Muscle of leg (tissue), 11 donors: ENCODE measurements around the gene EGFR. TPM values are rescaled to one million over a fixed set of nuclear protein-coding genes. Genes with fewer than 3 reads are reported as not detected.

Source experiments
- DNase-seq: peaks from one replicate; pipeline ENCODE4 v3.0.0; 2013
- H3K27ac ChIP-seq: one replicate; pipeline ENCODE4 v1.5.1; 2013; ENCODE audit warnings: mild to moderate bottlenecking, low read length, control low read depth
- H3K27me3 ChIP-seq: one replicate; pipeline ENCODE4 v1.6.1; 2013; ENCODE audit warnings: low read length; ENCODE audit not compliant: control insufficient read depth, insufficient read depth
- H3K36me3 ChIP-seq: one replicate; pipeline ENCODE4 v1.6.1; 2013; ENCODE audit warnings: low read length; ENCODE audit not compliant: control insufficient read depth, insufficient read depth
- H3K4me1 ChIP-seq: one replicate; pipeline ENCODE4 v1.6.1; 2013; ENCODE audit warnings: low read length; ENCODE audit not compliant: control insufficient read depth, insufficient read depth
- H3K4me3 ChIP-seq: one replicate; pipeline ENCODE4 v1.5.1; 2013; ENCODE audit warnings: low read length, control low read depth
- H3K9me3 ChIP-seq: replicated peaks from 2 replicates; pipeline ENCODE4 v1.6.1; 2013; ENCODE audit warnings: low read depth, low read length; ENCODE audit not compliant: control insufficient read depth
- WGBS: methylation state at CpG from one replicate; pipeline ENCODE4 v1.1.5; 2013; ENCODE audit warnings: missing lambda C conversion rate; ENCODE audit not compliant: insufficient coverage; 5-methylcytosine and 5-hydroxymethylcytosine counted together
- polyA plus RNA-seq, 8 donors: library from polyadenylated mRNA; unstranded; fragments of 120-200 nt; gene quantifications; one replicate each; pipeline versions ENCODE4 v1.2.1 to v1.2.3, GENCODE V29; 2013; ENCODE audit warnings: inconsistent platforms in 1 of 8, low replicate concordance in 1 of 8; ENCODE audit not compliant: insufficient read length in 8 of 8, insufficient read depth in 1 of 8
- total RNA-seq: library from RNA; stranded (reverse); fragments of 120-200 nt; gene quantifications from one replicate; pipeline ENCODE4 v1.2.4, GENCODE V29; 2013

EGFR gene
- total and polyA plus RNA-seq, 9 donors, result 18.6 to 42.8 (median 25.5) TPM

GRCh38 chr7:55130395-55131141 lies 111.8 kb downstream of the EGFR start:
- Histone ChIP-seq H3K27me3 (peaks cover 2% of the 10 kb centered on the region), H3K36me3 (peaks cover 7% of the 10 kb centered on the region), H3K4me3 (no peak overlapping the region), H3K4me1 (peaks cover 56% of the 10 kb centered on the region), H3K27ac (peak overlapping the region; percentile 65), H3K9me3 (peaks cover 4% of the 10 kb centered on the region)
- DNase-seq, result peak; percentile 79
- WGBS, result 27% methylated on average over 3 of the region's 15 CpGs

DNA sequence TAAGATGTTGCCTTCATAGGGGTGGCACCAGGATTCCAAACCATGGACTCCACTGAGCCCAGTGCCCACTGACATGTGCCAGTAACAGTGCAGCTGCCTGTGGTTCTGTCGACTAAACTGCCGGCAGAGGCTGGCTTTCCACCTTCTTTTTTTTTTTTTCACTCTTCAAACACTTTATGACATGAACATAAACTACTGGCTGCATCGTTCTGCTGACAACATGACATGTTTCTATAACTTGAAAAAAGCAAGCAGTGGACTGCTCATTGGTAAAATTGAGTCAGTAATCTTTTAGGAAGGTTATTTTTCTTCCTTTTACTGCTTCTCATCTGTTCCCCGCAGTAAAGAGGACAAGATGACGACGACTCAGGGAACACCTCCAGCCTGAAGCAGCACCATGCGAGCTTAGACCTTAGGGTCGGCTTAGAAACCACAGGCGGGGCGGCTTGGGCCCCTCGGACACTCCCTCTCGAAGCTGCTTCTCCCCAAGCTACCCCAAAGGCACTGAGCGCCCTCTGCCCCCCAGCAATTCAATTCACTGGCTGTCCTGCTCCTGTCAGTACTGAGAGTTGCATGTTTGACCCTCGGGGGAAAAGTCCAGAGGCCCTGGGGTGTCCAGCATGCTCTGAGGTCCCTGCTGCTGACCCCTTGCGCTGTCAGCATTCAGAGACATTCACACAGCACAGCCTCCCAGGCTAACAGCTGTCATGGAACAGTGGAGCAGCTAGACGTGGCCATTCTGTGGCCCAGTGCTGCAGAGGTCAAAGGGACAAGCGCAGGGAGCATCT lies 112.5 kb downstream of the EGFR start:
- Histone ChIP-seq H3K9me3 (peaks cover 4% of the 10 kb centered on the region), H3K4me3 (no peak overlapping the region), H3K27me3 (peaks cover 2% of the 10 kb centered on the region), H3K36me3 (peaks cover 7% of the 10 kb centered on the region), H3K4me1 (peaks cover 52% of the 10 kb centered on the region), H3K27ac (peak overlapping the region; percentile 65)
- DNase-seq, result peak; percentile 38
- 63% methylated on average over 15 of the region's 17 CpGs for WGBS

DNA sequence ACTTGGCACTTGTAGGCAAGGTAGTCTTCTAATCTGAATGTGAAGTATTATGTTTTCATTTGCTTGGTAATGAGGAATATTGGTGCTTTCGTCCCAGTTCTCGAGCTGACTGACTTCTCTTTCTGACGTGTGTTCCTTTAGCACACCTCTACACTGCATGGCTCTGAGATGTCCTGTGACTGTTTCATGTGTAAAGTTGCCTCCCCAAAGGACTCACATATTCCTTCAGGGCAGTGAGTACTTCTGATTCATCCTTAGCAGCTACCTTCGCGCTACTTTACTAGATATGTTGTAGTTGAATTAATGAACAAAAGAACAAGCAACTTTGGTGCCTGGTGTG lies 113.7 kb downstream of the EGFR start:
- WGBS, result 90% methylated on average over 2 of the region's 5 CpGs
- H3K4me1 ChIP-seq, result peaks cover 51% of the 10 kb centered on the region
- peaks cover 7% of the 10 kb centered on the region for H3K36me3 ChIP-seq
- no peak overlapping the region for H3K27ac ChIP-seq
- H3K4me3 ChIP-seq, result no peak overlapping the region
- no peak for DNase-seq
- peaks cover 4% of the 10 kb centered on the region for H3K9me3 ChIP-seq
- peaks cover 2% of the 10 kb centered on the region for H3K27me3 ChIP-seq

DNA sequence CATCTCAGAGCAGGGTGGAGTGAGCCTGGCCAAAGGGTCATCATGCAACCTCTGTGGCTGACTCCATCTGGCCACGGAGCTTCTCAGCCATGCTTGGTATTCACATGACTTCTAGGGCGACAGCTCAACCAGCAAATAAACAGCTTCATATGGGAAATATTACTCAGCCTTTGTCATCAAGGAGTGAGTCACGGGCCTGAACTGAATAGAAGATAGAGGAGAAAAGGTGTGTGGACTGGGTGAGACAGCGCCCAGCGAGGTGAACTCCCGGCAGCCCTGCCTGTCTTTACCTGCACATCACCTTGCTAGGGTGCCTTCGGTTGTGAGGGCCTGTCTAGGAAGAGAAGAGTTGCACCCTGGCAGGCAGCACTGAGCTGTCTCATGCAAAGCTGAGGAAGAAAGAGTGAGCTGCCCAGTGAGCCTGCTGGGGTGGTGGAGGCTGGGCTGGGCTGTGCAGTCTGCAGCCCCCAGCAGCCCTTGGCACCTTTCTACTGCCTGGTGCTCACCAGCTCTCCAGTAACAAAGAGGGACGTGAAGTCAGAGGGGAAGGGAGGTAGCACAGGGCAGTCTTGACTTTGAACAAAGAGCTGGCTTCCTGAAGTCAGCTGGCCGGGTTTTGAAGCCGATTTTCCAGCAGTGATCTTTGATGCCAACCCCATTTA lies 114.2 kb downstream of the EGFR start:
- Histone ChIP-seq H3K4me3 (no peak overlapping the region), H3K27me3 (peaks cover 2% of the 10 kb centered on the region), H3K9me3 (peaks cover 4% of the 10 kb centered on the region), H3K4me1 (peaks cover 46% of the 10 kb centered on the region), H3K27ac (no peak overlapping the region), H3K36me3 (peaks cover 7% of the 10 kb centered on the region)
- 77% methylated on average over 3 of the region's 10 CpGs for WGBS
- DNase-seq, result no peak

GRCh38 chr7:55133630-55134358 lies 115.0 kb downstream of the EGFR start:
- DNase-seq, result peak; percentile 72
- Histone ChIP-seq H3K4me1 (peaks cover 44% of the 10 kb centered on the region), H3K27me3 (peaks cover 2% of the 10 kb centered on the region), H3K36me3 (peaks cover 7% of the 10 kb centered on the region), H3K27ac (peak overlapping the region; percentile 51), H3K9me3 (peaks cover 7% of the 10 kb centered on the region), H3K4me3 (no peak overlapping the region)
- 61% methylated on average over 15 of the region's 16 CpGs for WGBS

DNA sequence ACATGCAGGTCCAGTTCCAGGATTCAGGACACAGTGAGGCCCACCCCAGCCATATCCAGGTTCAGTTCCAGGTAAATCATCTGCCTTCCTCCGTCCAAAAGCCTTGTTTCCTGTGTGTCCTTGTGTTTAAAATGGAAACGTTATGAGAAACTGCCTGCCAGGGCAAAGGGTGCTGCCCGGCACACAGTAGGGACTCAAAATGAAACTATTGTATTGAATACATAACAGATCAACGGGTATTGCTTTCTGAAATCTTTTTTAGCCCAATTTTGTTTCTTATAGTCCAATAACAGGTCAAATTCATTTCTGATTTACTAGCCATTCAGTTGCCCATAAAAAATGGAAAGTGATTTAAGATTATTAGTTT lies 115.5 kb downstream of the EGFR start:
- H3K4me3 ChIP-seq, result no peak overlapping the region
- peaks cover 7% of the 10 kb centered on the region for H3K36me3 ChIP-seq
- H3K27ac ChIP-seq, result peak overlapping the region; percentile 51
- WGBS, result no CpG with 5 or more reads among the region's 4 CpGs
- peaks cover 7% of the 10 kb centered on the region for H3K9me3 ChIP-seq
- H3K4me1 ChIP-seq, result peaks cover 40% of the 10 kb centered on the region
- peaks cover 2% of the 10 kb centered on the region for H3K27me3 ChIP-seq
- DNase-seq, result no peak

GRCh38 chr7:55134786-55135185 lies 116.0 kb downstream of the EGFR start:
- Histone ChIP-seq H3K4me1 (peaks cover 35% of the 10 kb centered on the region), H3K36me3 (peaks cover 7% of the 10 kb centered on the region), H3K4me3 (no peak overlapping the region), H3K9me3 (peaks cover 7% of the 10 kb centered on the region), H3K27ac (no peak overlapping the region), H3K27me3 (peaks cover 2% of the 10 kb centered on the region)
- no peak for DNase-seq
- WGBS, result 80% methylated on average over 2 of the region's 2 CpGs

- peaks cover 35% of the 10 kb centered on the region for H3K4me1 ChIP-seq
- peaks cover 7% of the 10 kb centered on the region for H3K9me3 ChIP-seq
- peaks cover 2% of the 10 kb centered on the region for H3K27me3 ChIP-seq
- H3K27ac ChIP-seq, result no peak overlapping the region
- DNase-seq, result no peak
- H3K36me3 ChIP-seq, result peaks cover 7% of the 10 kb centered on the region
- H3K4me3 ChIP-seq, result no peak overlapping the region
Measured at GRCh38 chr7:55135462-55135861, 116.6 kb downstream of the EGFR start.

DNA sequence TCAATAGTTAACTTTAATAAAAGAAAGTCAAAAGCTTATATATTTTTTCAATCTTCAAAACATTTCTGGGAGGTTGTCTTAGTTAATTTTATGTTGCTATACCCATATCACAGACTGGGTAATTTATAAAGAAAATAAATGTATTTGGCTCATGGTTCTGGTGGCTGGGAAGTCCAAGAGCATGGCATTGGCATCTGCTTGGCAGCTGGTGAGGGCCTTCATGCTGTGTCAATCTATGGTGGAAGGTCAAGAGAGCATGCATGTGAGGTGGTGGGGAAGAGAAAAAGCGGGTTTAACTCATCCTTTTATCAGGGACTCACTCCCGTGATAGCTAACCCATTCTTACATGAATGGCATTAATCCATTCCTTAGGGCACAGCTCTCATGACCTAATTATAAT lies 119.8 kb downstream of the EGFR start:
- Histone ChIP-seq H3K27me3 (no peaks in the 10 kb centered on the region), H3K9me3 (peaks cover 7% of the 10 kb centered on the region), H3K4me3 (no peak overlapping the region), H3K36me3 (peaks cover 9% of the 10 kb centered on the region), H3K4me1 (peaks cover 15% of the 10 kb centered on the region), H3K27ac (no peak overlapping the region)
- no CpG with 5 or more reads among the region's 2 CpGs for WGBS
- no peak for DNase-seq
